Cardiac atrium fibroblast (primary cell): ENCODE data around the gene KLHL25. TPM values are rescaled to one million over a fixed set of nuclear protein-coding genes. Genes with fewer than 3 reads are reported as not detected.

ENCODE experiments used
- total RNA-seq: library from RNA; depleted of rRNA; stranded (reverse); fragments of >200 nt; gene quantifications from 2 replicates; pipeline ENCODE4 v1.2.3, GENCODE V29; 2015

The KLHL25 gene
- 5.4 and 6.6 TPM in 2 replicates for total RNA-seq

GRCh38 chr15:85794598-85795336, at the start of gene KLHL25:
Gene KLHL25 (minus strand): TSS chr15:85794925. CDS start chr15:85769810, 25,115 bp downstream.

